Tibial nerve (tissue), 3 donors: ENCODE data around the gene HCFC1.
A peak's percentile ranks its signal among the peaks of the same experiment; 100 is the strongest.

ENCODE experiments used
- CTCF ChIP-seq, 5 experiments: fragments of 200-600 bp in 3 of 5; fragments of 450-650 bp in 2 of 5; sonication (generic) in 3 of 5; IDR thresholded peaks; one replicate each; pipeline ENCODE4 v1.5.1; 2016 to 2019; ENCODE audit warnings: antibody characterized with exemption in 5 of 5, mild to moderate bottlenecking in 3 of 5, moderate library complexity in 2 of 5
- POLR2A ChIP-seq, 2 donors: fragments of 450-650 bp; IDR thresholded peaks; one replicate each; pipeline ENCODE4 v1.6.1; 2017; ENCODE audit warnings: antibody characterized with exemption in 2 of 2, mild to moderate bottlenecking in 2 of 2, moderate library complexity in 2 of 2

- TF ChIP-seq POLR2A (IDR thresholded peaks at IDR 0.05) (peak in 1 of 2 donors; percentile 18), CTCF (IDR thresholded peaks at IDR 0.05) (no peak)
Observed at GRCh38 chrX:153944140-153944799, 27.3 kb downstream of the HCFC1 start, which contains the start of gene RENBP.
